ENCODE data around the gene CTRB1. TPM values are rescaled to one million over a fixed set of nuclear protein-coding genes. Genes with fewer than 3 reads are reported as not detected.

The CTRB1 gene
- total and polyA plus RNA-seq, 2 of the 13 experiments (the other 11 are each of a cell fraction or from before 2014, with no cell fraction given): not detected

DNA sequence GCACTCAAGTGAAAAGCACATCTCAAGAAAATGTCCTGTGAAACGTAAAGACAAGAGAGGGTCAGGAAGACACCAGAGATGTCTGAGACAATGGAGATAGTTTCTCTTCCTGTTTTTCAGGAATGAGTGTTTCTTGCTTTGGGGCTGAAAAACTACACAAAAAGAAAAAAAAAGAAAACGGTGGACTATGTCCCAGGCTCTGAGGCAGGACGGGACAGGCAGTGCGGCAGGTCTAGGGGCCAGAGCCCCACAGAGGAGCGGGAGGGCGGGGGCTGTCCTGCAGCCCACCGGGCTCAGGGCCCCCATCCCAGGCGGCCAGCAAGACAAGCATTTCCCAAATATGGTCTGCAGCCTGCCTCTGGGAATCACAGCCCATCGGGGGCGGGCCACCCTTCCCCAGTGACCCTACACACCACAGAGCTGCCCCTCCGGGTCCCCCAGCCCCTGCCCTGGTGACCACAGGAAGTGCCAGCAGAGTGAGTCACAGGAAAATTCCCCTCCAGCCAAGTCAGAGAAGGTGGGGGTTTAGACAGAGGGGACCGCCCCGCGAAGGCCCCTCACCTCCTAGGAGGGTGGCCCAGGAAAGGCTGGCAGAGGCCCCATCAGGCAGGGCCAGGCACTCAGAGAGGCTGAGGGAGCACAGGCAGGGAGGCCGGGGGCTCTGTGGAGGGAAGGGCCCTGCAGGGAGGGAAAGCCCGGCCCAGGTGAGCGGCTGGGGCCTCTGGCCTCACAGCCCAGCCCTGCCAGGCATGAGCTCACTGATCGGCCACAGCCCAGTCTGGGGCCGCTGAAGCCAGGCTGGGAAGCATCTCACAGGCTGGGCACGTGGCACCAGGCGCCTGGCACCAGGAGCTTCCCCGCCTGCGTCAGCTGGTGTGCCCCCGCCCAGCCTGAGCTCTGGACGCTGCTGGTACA is 26.3 kb downstream of the CTRB1 start (continued):
- TF ChIP-seq, protein P1, sequence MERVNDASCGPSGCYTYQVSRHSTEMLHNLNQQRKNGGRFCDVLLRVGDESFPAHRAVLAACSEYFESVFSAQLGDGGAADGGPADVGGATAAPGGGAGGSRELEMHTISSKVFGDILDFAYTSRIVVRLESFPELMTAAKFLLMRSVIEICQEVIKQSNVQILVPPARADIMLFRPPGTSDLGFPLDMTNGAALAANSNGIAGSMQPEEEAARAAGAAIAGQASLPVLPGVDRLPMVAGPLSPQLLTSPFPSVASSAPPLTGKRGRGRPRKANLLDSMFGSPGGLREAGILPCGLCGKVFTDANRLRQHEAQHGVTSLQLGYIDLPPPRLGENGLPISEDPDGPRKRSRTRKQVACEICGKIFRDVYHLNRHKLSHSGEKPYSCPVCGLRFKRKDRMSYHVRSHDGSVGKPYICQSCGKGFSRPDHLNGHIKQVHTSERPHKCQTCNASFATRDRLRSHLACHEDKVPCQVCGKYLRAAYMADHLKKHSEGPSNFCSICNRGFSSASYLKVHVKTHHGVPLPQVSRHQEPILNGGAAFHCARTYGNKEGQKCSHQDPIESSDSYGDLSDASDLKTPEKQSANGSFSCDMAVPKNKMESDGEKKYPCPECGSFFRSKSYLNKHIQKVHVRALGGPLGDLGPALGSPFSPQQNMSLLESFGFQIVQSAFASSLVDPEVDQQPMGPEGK (CRISPR knock-in tag; IDR thresholded peaks at IDR 0.05): peak; percentile 99
- TF ChIP-seq MLXIP (CRISPR knock-in tag; IDR thresholded peaks at IDR 0.05; ENCODE audit: borderline replicate concordance): no peak
- TF ChIP-seq ZNF782 (CRISPR knock-in tag; IDR thresholded peaks at IDR 0.05; ENCODE audit: borderline replicate concordance): no peak; the same call in 1 of the 2 replicates
- peak; percentile 66; the same call in 1 of the 2 replicates for TF ChIP-seq BRCA1 (CRISPR knock-in tag; IDR thresholded peaks at IDR 0.05)
- TF ChIP-seq, protein P2, sequence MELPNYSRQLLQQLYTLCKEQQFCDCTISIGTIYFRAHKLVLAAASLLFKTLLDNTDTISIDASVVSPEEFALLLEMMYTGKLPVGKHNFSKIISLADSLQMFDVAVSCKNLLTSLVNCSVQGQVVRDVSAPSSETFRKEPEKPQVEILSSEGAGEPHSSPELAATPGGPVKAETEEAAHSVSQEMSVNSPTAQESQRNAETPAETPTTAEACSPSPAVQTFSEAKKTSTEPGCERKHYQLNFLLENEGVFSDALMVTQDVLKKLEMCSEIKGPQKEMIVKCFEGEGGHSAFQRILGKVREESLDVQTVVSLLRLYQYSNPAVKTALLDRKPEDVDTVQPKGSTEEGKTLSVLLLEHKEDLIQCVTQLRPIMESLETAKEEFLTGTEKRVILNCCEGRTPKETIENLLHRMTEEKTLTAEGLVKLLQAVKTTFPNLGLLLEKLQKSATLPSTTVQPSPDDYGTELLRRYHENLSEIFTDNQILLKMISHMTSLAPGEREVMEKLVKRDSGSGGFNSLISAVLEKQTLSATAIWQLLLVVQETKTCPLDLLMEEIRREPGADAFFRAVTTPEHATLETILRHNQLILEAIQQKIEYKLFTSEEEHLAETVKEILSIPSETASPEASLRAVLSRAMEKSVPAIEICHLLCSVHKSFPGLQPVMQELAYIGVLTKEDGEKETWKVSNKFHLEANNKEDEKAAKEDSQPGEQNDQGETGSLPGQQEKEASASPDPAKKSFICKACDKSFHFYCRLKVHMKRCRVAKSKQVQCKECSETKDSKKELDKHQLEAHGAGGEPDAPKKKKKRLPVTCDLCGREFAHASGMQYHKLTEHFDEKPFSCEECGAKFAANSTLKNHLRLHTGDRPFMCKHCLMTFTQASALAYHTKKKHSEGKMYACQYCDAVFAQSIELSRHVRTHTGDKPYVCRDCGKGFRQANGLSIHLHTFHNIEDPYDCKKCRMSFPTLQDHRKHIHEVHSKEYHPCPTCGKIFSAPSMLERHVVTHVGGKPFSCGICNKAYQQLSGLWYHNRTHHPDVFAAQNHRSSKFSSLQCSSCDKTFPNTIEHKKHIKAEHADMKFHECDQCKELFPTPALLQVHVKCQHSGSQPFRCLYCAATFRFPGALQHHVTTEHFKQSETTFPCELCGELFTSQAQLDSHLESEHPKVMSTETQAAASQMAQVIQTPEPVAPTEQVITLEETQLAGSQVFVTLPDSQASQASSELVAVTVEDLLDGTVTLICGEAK (IDR thresholded peaks at IDR 0.05): no peak
- TF ChIP-seq, protein P2 (CRISPR knock-in tag; IDR thresholded peaks at IDR 0.05): no peak; the same call in 1 of the 2 replicates
- peak; percentile 95 for TF ChIP-seq RARA (CRISPR knock-in tag; IDR thresholded peaks at IDR 0.05)
- TF ChIP-seq NFRKB (IDR thresholded peaks at IDR 0.05): no peak
- TF ChIP-seq ZNF329 (CRISPR knock-in tag; IDR thresholded peaks at IDR 0.05; ENCODE audit: low read depth): no peak
- peak; percentile 91; the same call in 1 of the 2 replicates for TF ChIP-seq FIP1L1 (IDR thresholded peaks at IDR 0.05; ENCODE audit: borderline replicate concordance, insufficient read depth, low read depth, low read length)
- TF ChIP-seq ZNF12 (CRISPR knock-in tag; IDR thresholded peaks at IDR 0.05): peak; percentile 53; the same call in 1 of the 2 replicates
- TF ChIP-seq, protein P3, sequence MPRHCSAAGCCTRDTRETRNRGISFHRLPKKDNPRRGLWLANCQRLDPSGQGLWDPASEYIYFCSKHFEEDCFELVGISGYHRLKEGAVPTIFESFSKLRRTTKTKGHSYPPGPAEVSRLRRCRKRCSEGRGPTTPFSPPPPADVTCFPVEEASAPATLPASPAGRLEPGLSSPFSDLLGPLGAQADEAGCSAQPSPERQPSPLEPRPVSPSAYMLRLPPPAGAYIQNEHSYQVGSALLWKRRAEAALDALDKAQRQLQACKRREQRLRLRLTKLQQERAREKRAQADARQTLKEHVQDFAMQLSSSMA (CRISPR knock-in tag; IDR thresholded peaks at IDR 0.05): peak; percentile 82
- peak; percentile 96 for TF ChIP-seq ZSCAN29 (CRISPR knock-in tag; conservative IDR thresholded peaks at IDR 0.05)
